ENCODE results near the gene GLRX2. TPM values are rescaled to one million over a fixed set of nuclear protein-coding genes. Genes with fewer than 3 reads are reported as not detected.
A peak's percentile ranks its signal among the peaks of the same experiment; 100 is the strongest.

GLRX2 gene
- total and polyA plus RNA-seq, 9 donors = 3.2 to 18.5 (median 9.1) TPM

GRCh38 chr1:193123751-193124150, 18.5 kb upstream of the GLRX2 start:
- intact Hi-C loops (cut with DNase I) = loop anchor here in 2 of 4 donors (5.0 to 10.0 kb wide), 3 partner anchors 66 to 316 kb away; partner anchors contain the start of genes RO60 (in 2 of the 2), UCHL5 (in 2 of the 2) and RGS2 (in 1 of the 2)
- H3K9me3 ChIP-seq = no peaks in the 10 kb centered on the region
- H3K4me1 ChIP-seq (ENCODE audit: insufficient read depth) = no peaks in the 10 kb centered on the region
- no peak overlapping the region for H3K4me3 ChIP-seq
- H3K27me3 ChIP-seq = no peaks in the 10 kb centered on the region
- TF ChIP-seq POLR2A (IDR thresholded peaks at IDR 0.05) (no peak), EP300 (IDR thresholded peaks at IDR 0.05) (no peak), CTCF (IDR thresholded peaks at IDR 0.05) (no peak)
- DNase-seq = no peak
- H3K36me3 ChIP-seq = no peaks in the 10 kb centered on the region
- H3K27ac ChIP-seq = no peak overlapping the region

GRCh38 chr1:193121616-193122593, 16.7 kb upstream of the GLRX2 start, which contains the start of gene CDC73:
TSS of gene CDC73 (plus strand) at chr1:193122031. CDS start at chr1:193122201, 170 bp downstream.
- intact Hi-C loops (cut with DNase I) = loop anchor here in 2 of 4 donors (2.0 to 10.0 kb wide), 4 partner anchors 17 to 315 kb away; partner anchors contain the start of genes RO60 (in 2 of the 2), UCHL5 (in 2 of the 2), GLRX2 (in 1 of the 2) and RGS2 (in 1 of the 2)
- Histone ChIP-seq H3K27ac (peak within 1 kb of the TSS; percentile 82 to 87), H3K9me3 (no peaks in the 10 kb centered on the region), H3K27me3 (no peaks in the 10 kb centered on the region), H3K4me1 (ENCODE audit: insufficient read depth) (no peaks in the 10 kb centered on the region), H3K36me3 (no peaks in the 10 kb centered on the region), H3K4me3 (peak within 1 kb of the TSS; percentile 93)
- TF ChIP-seq POLR2A (IDR thresholded peaks at IDR 0.05) (peak; percentile 63), CTCF (IDR thresholded peaks at IDR 0.05) (peak; percentile 97 to 99 (median 99)), EP300 (IDR thresholded peaks at IDR 0.05) (no peak)
- DNase-seq = peak; percentile 96 to 99 (median 99)
- WGBS, 3 donors = 0 to 1% (median 1%) methylated on average over 74 to 85 of the region's 85 CpGs

DNA sequence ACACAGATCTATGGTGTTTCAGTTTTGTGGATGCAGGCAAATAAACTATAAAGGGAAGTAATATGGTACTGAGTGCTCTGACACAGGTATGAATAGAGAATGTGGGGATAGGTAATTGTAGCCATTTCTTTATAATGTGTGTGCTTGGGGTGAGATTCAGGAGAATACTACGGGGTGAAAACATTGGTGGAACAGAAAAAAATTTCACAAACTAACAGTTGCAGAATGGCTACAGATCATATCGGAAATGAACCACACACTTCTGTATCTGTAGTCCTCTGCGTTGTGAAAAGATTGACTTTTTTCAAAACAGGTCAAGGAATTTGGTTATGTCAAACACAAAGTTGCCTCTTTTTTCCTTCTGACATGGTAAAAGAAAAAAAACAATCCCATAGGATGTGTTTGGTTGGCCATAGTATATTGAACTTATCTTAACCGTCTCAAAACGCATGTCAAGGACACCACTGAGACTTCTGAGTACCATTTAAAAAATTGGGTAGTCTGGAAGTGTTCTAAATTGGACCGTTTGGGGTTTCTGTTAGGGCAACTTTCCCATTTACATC, 15.5 kb upstream of the GLRX2 start:
- no peak for DNase-seq
- Histone ChIP-seq H3K27me3 (no peaks in the 10 kb centered on the region), H3K4me3 (peak overlapping the region; percentile 93), H3K27ac (peak overlapping the region in 1 of 2 donors; percentile 87), H3K4me1 (ENCODE audit: insufficient read depth) (no peaks in the 10 kb centered on the region), H3K36me3 (no peaks in the 10 kb centered on the region), H3K9me3 (no peaks in the 10 kb centered on the region)
- TF ChIP-seq CTCF (IDR thresholded peaks at IDR 0.05) = no peak
- no peak for TF ChIP-seq EP300 (IDR thresholded peaks at IDR 0.05)
- TF ChIP-seq POLR2A (IDR thresholded peaks at IDR 0.05) = no peak
- intact Hi-C loops (cut with DNase I) = loop anchor here in 2 of 4 donors (2.0 to 10.0 kb wide), 4 partner anchors 16 to 313 kb away; partner anchors contain the start of genes RO60 (in 2 of the 2), UCHL5 (in 2 of the 2), GLRX2 (in 1 of the 2) and RGS2 (in 1 of the 2)
- WGBS, 3 donors = 44 to 55% (median 51%) methylated on average over 6 of the region's 6 CpGs

Data from ovary (tissue), 9 donors.